IPS DF 6.9 (cell line): ENCODE data around the gene KRTAP10-10.
"Not testable (repeated sequence)": the region's sequence is repeated elsewhere in the genome, so short reads cannot be mapped to it uniquely, and the experiment has no call there.

Source experiments
- DNase-seq: peaks from one replicate; pipeline ENCODE4 v3.0.0-alpha.2; 2013; ENCODE audit warnings: low read depth, low spot score
- H3K27ac ChIP-seq: one replicate; pipeline ENCODE4 v1.5.1; 2013; ENCODE audit warnings: low read length, control low read depth
- H3K27me3 ChIP-seq: 2 replicates; pipeline ENCODE4 v1.6.1; 2013; ENCODE audit warnings: mild to moderate bottlenecking, low read length; ENCODE audit not compliant: control insufficient read depth, insufficient read depth
- H3K36me3 ChIP-seq: 2 replicates; pipeline ENCODE4 v1.6.1; 2013; ENCODE audit warnings: low read length; ENCODE audit not compliant: control insufficient read depth, insufficient read depth
- H3K4me1 ChIP-seq: 2 replicates; pipeline ENCODE4 v1.6.1; 2013; ENCODE audit warnings: low read length; ENCODE audit not compliant: control insufficient read depth, insufficient read depth
- H3K4me3 ChIP-seq: 2 replicates; pipeline ENCODE4 v1.5.1; 2013; ENCODE audit warnings: mild to moderate bottlenecking, low read length
- H3K9me3 ChIP-seq: 2 replicates; pipeline ENCODE4 v1.6.1; 2013; ENCODE audit warnings: low read length, inconsistent platforms; ENCODE audit not compliant: control insufficient read depth, insufficient read depth
- WGBS: extraction: QIAGEN DNeasy Blood & Tissue Kit; methylation state at CpG from one replicate; pipeline ENCODE4 v1.1.7; 2013; ENCODE audit warnings: mixed read lengths, missing lambda C conversion rate; ENCODE audit not compliant: insufficient read length, insufficient coverage; 5-methylcytosine and 5-hydroxymethylcytosine counted together

Gene KRTAP10-10

GRCh38 chr21:44595524-44595923 is 41.6 kb upstream of the KRTAP10-10 start:
- Histone ChIP-seq H3K27ac (no peak overlapping the region), H3K9me3 (no peaks in the 10 kb centered on the region), H3K36me3 (no peaks in the 10 kb centered on the region), H3K4me3 (no peak overlapping the region), H3K4me1 (peaks cover 7% of the 10 kb centered on the region), H3K27me3 (no peaks in the 10 kb centered on the region)
- DNase-seq: no peak
- WGBS: no CpG with 5 or more reads among the region's 6 CpGs

- no CpG with 5 or more reads among the region's 9 CpGs for WGBS
- Histone ChIP-seq H3K36me3 (no peaks in the 10 kb centered on the region), H3K4me3 (no peak overlapping the region), H3K4me1 (peaks cover 7% of the 10 kb centered on the region), H3K27ac (no peak overlapping the region), H3K27me3 (no peaks in the 10 kb centered on the region), H3K9me3 (no peaks in the 10 kb centered on the region)
- DNase-seq: no peak
Measured at GRCh38 chr21:44596068-44596725, 41.0 kb upstream of the KRTAP10-10 start.

- Histone ChIP-seq H3K27ac (no peak overlapping the region), H3K4me1 (peaks cover 3% of the 10 kb centered on the region), H3K9me3 (no peaks in the 10 kb centered on the region), H3K27me3 (no peaks in the 10 kb centered on the region), H3K4me3 (no peak overlapping the region), H3K36me3 (no peaks in the 10 kb centered on the region)
- DNase-seq: no peak
- no CpG with 5 or more reads among the region's 11 CpGs for WGBS
Measured at GRCh38 chr21:44598061-44598460, 39.1 kb upstream of the KRTAP10-10 start.

DNA sequence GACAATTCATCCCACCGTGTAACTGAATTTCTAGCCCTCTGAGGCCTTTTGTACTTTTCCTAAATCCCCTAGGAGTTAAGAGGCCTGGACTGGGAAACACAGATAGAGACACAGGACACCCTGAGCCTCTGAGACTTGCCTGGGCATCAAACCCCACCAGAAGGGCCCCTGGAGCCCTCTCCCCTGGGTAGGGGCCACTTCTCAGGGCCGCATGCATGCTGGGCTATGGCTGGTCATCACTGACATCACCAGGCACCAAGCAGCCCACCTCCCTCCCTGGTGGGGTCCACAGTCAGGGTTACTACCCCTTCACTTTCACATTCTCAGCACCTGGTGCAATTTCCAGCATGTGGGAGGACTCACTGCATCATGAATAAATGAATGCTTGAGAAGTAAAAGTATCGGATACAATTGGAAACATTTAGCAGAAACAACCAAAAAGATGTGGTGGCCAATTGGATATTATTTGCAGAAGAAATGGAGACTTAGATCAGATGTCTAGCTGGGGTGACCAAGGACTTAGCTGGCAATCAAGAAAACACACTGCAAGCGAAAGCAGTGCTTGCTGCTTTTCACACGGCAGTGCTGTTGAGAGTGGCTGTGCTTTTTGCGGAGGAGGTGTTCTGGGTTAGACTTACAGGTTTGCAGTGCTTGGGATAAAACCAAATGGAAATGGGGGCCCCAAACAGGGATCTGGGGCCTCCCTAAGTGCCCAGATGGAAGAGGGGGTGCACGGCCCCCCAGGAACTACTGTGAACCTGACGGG is 37.7 kb upstream of the KRTAP10-10 start:
- no CpG with 5 or more reads among the region's 8 CpGs for WGBS
- DNase-seq: no peak

GRCh38 chr21:44600118-44600978 is 36.8 kb upstream of the KRTAP10-10 start, which contains the start of gene KRTAP10-7:
TSS of gene KRTAP10-7 (plus strand) at chr21:44600597. CDS start at chr21:44600622, 25 bp downstream.
- H3K27me3 ChIP-seq, H3K4me3 ChIP-seq, H3K4me1 ChIP-seq, DNase-seq, H3K36me3 ChIP-seq, H3K9me3 ChIP-seq, H3K27ac ChIP-seq: not testable (repeated sequence)
- WGBS: no CpG with 5 or more reads among the region's 23 CpGs

More for the DNA sequence above, 37.7 kb upstream of the KRTAP10-10 start:
- H3K4me3 ChIP-seq: no peak overlapping the region
- H3K4me1 ChIP-seq: no peaks in the 10 kb centered on the region; the same call in 1 of the 2 replicates
- no peaks in the 10 kb centered on the region for H3K9me3 ChIP-seq
- no peaks in the 10 kb centered on the region for H3K36me3 ChIP-seq
- no peak overlapping the region for H3K27ac ChIP-seq
- H3K27me3 ChIP-seq: no peaks in the 10 kb centered on the region

- WGBS: no CpG with 5 or more reads among the region's 10 CpGs
Measured at GRCh38 chr21:44601091-44601490, 36.1 kb upstream of the KRTAP10-10 start.

DNA sequence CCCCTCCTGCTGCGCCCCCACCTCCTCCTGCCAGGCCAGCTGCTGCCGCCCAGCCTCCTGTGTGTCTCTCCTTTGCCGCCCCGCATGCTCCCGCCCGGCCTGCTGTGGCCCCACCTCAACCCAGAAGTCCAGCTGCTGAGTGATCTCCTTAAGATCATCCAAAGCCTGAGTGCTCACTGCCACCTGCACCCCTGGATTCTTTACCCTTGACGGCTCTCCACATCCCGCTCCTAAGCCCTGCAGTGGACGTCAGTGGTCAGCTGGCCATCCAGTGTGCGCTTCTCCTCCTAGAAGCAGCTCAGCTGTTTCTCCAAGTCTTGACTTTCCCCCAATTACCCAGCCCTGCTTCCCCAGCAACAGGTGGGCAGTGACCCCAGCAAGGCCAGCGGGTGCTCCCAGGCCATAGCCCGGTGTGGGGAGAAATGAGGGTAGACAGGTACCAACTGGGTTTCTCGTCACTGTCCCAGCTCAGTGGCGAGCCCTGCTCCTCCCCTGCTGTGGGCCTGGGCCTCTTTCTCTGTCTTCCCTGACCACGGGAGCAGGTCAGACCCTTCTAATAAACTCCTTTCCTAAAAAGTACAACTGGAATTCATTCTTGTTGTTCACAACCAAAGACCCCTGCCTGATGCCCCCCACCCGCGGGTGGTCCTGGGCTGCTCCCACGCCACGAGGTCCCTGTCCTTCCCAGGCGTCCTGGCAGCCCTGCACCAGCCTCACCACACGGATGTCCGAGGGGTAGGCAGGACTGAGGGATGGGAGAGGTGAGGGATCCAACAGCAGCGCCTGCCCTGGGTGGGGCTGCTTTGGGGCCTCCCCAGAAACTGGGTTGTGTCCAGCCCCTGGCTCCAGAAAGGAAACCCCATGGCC is 35.3 kb upstream of the KRTAP10-10 start:
- no peaks in the 10 kb centered on the region for H3K27me3 ChIP-seq
- H3K9me3 ChIP-seq: no peaks in the 10 kb centered on the region
- no CpG with 5 or more reads among the region's 23 CpGs for WGBS
- H3K4me3 ChIP-seq: no peak overlapping the region
- no peak for DNase-seq
- no peak overlapping the region for H3K27ac ChIP-seq
- H3K36me3 ChIP-seq: no peaks in the 10 kb centered on the region
- H3K4me1 ChIP-seq: no peaks in the 10 kb centered on the region; the same call in 1 of the 2 replicates

More at GRCh38 chr21:44601091-44601490, 36.1 kb upstream of the KRTAP10-10 start:
- not testable (repeated sequence) for H3K4me1 ChIP-seq, H3K4me3 ChIP-seq, H3K36me3 ChIP-seq, DNase-seq, H3K27me3 ChIP-seq, H3K9me3 ChIP-seq, H3K27ac ChIP-seq

DNA sequence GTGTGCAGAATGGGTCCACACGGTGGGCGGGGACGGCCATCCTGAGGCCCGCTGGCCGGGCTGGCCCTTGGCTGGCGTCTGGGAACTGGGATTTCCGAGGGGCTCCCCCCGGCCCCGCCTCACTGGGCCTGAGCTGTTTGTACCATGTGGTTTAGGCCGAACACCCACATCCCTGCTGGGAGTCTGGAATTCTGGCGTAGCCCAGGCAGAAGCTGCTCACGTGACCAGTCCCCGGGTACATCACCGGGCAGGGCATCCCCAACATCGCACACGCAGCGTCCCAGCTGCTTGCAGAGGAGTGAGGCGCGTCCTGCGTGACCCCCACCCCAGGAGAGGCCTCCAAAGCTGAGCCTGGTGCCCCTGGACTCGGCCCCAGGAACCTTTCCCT is 34.7 kb upstream of the KRTAP10-10 start:
- H3K9me3 ChIP-seq: no peaks in the 10 kb centered on the region
- DNase-seq: no peak
- H3K27me3 ChIP-seq: no peaks in the 10 kb centered on the region
- H3K4me1 ChIP-seq: no peaks in the 10 kb centered on the region; the same call in 1 of the 2 replicates
- H3K27ac ChIP-seq: no peak overlapping the region
- no peaks in the 10 kb centered on the region for H3K36me3 ChIP-seq
- H3K4me3 ChIP-seq: no peak overlapping the region
- no CpG with 5 or more reads among the region's 21 CpGs for WGBS

DNA sequence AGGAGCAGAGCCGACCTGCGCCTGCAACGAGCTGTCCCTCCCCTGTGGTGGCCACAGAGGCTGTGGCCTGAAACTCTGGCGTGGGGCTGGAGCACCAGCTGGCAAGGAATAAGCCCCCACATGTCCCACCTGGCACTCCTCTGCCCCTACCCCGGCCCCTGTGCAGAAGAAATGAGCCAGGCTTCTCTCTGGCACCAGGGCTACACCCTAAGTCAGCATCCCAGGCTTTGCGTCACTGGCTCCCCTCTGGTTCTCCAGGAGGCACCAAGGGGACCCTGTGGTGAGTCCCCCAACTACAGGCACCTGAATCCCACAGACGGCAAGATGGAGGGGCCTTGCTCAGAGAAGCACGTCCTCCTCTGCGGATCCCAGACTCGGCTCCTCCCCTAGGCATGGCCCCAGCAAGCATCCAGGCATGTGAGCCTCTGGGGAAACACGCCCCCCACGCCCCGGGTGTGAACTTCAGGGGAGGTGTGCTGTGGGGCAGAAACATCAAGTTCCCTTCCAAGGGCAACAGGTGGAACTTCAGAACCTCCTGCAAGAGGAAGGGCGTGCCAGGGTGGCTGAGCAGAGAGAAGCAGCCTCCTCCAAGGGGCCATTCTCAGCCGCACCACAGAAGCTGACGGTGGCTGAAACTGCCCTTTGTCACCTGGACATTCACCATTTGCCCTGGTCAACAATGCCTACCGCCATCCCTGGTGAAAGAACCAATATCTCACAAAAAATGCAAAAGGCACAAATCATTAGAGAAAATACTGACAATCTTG is 33.9 kb upstream of the KRTAP10-10 start:
- H3K27ac ChIP-seq: no peak overlapping the region
- no peak for DNase-seq
- H3K27me3 ChIP-seq: no peaks in the 10 kb centered on the region
- H3K4me3 ChIP-seq: no peak overlapping the region
- H3K36me3 ChIP-seq: no peaks in the 10 kb centered on the region
- no CpG with 5 or more reads among the region's 17 CpGs for WGBS
- H3K4me1 ChIP-seq: no peaks in the 10 kb centered on the region; the same call in 1 of the 2 replicates
- H3K9me3 ChIP-seq: no peaks in the 10 kb centered on the region
